ENCODE measurements around the gene NWD2. TPM values are rescaled to one million over a fixed set of nuclear protein-coding genes. Genes with fewer than 3 reads are reported as not detected.
A peak's percentile ranks its signal among the peaks of the same experiment; 100 is the strongest.

The NWD2 gene
- polyA plus RNA-seq, 2 of the 4 experiments (the other 2 are of a cell fraction): not detected

- TF ChIP-seq RNF2 (IDR thresholded peaks at IDR 0.05; ENCODE audit: borderline replicate concordance, low read depth) (no peak), NPAS2 (CRISPR knock-in tag; IDR thresholded peaks at IDR 0.05; ENCODE audit: borderline replicate concordance) (no peak), POLR2A (IDR thresholded peaks at IDR 0.05; ENCODE audit: low read length) (no peak)
- TF ChIP-seq, protein P1, sequence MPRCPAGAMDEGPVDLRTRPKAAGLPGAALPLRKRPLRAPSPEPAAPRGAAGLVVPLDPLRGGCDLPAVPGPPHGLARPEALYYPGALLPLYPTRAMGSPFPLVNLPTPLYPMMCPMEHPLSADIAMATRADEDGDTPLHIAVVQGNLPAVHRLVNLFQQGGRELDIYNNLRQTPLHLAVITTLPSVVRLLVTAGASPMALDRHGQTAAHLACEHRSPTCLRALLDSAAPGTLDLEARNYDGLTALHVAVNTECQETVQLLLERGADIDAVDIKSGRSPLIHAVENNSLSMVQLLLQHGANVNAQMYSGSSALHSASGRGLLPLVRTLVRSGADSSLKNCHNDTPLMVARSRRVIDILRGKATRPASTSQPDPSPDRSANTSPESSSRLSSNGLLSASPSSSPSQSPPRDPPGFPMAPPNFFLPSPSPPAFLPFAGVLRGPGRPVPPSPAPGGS (IDR thresholded peaks at IDR 0.05): no peak
These were observed 136.6 kb downstream of the NWD2 start (continued) for GRCh38 chr4:37381040-37381668.

- H3K4me1 ChIP-seq: no peaks in the 10 kb centered on the region
- no peak overlapping the region for H3K4me3 ChIP-seq
- WGBS (ENCODE audit: missing lambda C conversion rate): 20% methylated on average over 7 of the region's 7 CpGs
- H3K9me3 ChIP-seq: no peaks in the 10 kb centered on the region
- ATAC-seq (peak in 1 of 2 experiments; percentile 68; a peak in 3 of 6 replicates), DNase-seq (ENCODE audit: low read depth in 1 of 2, low spot score in 1 of 2) (peak; percentile 9 to 14), FAIRE-seq (no peak)
- TF ChIP-seq HEYL (CRISPR knock-in tag; IDR thresholded peaks at IDR 0.05) (no peak), RAD21 (conservative IDR thresholded peaks at IDR 0.05 in 1 of 2, IDR thresholded peaks at IDR 0.05 in 1 of 2) (peak; percentile 36 to 45; a peak in 4 of 5 replicates), PHF8 (IDR thresholded peaks at IDR 0.05; ENCODE audit: borderline replicate concordance, low read depth) (no peak), JUN (IDR thresholded peaks at IDR 0.05) (no peak), PBX3 (IDR thresholded peaks at IDR 0.05) (no peak), CTCF (IDR thresholded peaks at IDR 0.05) (peak; percentile 48)
- POLR2A ChIA-PET: no interaction called here
- no peak overlapping the region for H3K27ac ChIP-seq
- CTCF ChIA-PET: interaction anchor here (0.7 kb wide), 1 partner anchor 28 kb away, joined by 3 read pairs; no protein-coding TSS in a partner anchor
- no peak overlapping the region for H3K4me2 ChIP-seq
These were observed 139.2 kb downstream of the NWD2 start for GRCh38 chr4:37383579-37384229.

- no peaks in the 10 kb centered on the region for H3K4me1 ChIP-seq
- POLR2A ChIA-PET: no interaction called here
- no peaks in the 10 kb centered on the region for H3K9me3 ChIP-seq
- H3K4me2 ChIP-seq: no peak overlapping the region
- no peak overlapping the region for H3K27ac ChIP-seq
- FAIRE-seq: no peak
- CTCF ChIA-PET: no interaction called here
- H3K4me3 ChIP-seq: no peak overlapping the region
- 0% methylated on average over 2 of the region's 2 CpGs for WGBS (ENCODE audit: missing lambda C conversion rate)
- no peak for DNase-seq (ENCODE audit: low read depth in 1 of 2, low spot score in 1 of 2)
- no peak for ATAC-seq
- TF ChIP-seq, protein P2, sequence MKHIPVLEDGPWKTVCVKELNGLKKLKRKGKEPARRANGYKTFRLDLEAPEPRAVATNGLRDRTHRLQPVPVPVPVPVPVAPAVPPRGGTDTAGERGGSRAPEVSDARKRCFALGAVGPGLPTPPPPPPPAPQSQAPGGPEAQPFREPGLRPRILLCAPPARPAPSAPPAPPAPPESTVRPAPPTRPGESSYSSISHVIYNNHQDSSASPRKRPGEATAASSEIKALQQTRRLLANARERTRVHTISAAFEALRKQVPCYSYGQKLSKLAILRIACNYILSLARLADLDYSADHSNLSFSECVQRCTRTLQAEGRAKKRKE (CRISPR knock-in tag; IDR thresholded peaks at IDR 0.05; ENCODE audit: low read depth): no peak
- TF ChIP-seq SREBF2 (IDR thresholded peaks at IDR 0.05) (no peak), RFX5 (IDR thresholded peaks at IDR 0.05) (no peak), RNF2 (IDR thresholded peaks at IDR 0.05; ENCODE audit: borderline replicate concordance, low read depth) (no peak), ESRRA (IDR thresholded peaks at IDR 0.05; ENCODE audit: borderline replicate concordance, low read length) (no peak), CBX2 (IDR thresholded peaks at IDR 0.05; ENCODE audit: borderline replicate concordance, low read depth) (no peak), KDM5A (IDR thresholded peaks at IDR 0.05) (no peak), FOXS1 (CRISPR knock-in tag; IDR thresholded peaks at IDR 0.05) (no peak)
These were observed 140.9 kb downstream of the NWD2 start for GRCh38 chr4:37385424-37385823.

Measured in A549 (cell line).